Astrocyte (in vitro differentiated cells and primary cell): Measurements from ENCODE around the gene NAA16. TPM values are rescaled to one million over a fixed set of nuclear protein-coding genes. Genes with fewer than 3 reads are reported as not detected.

Source experiments
- DNase-seq: peaks from one replicate; pipeline ENCODE4 v3.0.0-alpha.2; 2010; ENCODE audit warnings: low read depth
- FAIRE-seq: peaks from 2 replicates; lab custom pipeline; 2011; peaks lifted over from hg19 to GRCh38; lab: Jason Lieb, UNC
- H2AFZ ChIP-seq: 2 replicates; pipeline ENCODE4 v1.6.0; 2012; ENCODE audit warnings: low read depth, low read length, inconsistent platforms
- H3K27ac ChIP-seq: 2 replicates; pipeline ENCODE4 v1.5.1; 2011; ENCODE audit warnings: low read depth, low read length, inconsistent platforms
- H3K27me3 ChIP-seq: 2 replicates; pipeline ENCODE4 v1.6.0; 2011; ENCODE audit warnings: low read length, inconsistent platforms; ENCODE audit not compliant: insufficient read depth
- H3K36me3 ChIP-seq: 2 replicates; pipeline ENCODE4 v1.5.1; 2011; ENCODE audit warnings: low read length, inconsistent platforms; ENCODE audit not compliant: insufficient read depth
- H3K4me1 ChIP-seq: 2 replicates; pipeline ENCODE4 v1.5.1; 2011; ENCODE audit warnings: low read length, inconsistent platforms; ENCODE audit not compliant: insufficient read depth
- H3K4me2 ChIP-seq: 2 replicates; pipeline ENCODE4 v1.6.0; 2012; ENCODE audit warnings: low read length, inconsistent platforms
- H3K4me3 ChIP-seq: 2 replicates; pipeline ENCODE4 v1.5.1; 2011; ENCODE audit warnings: low read depth, mild to moderate bottlenecking, low read length, inconsistent platforms; ENCODE audit not compliant: insufficient read depth
- H3K79me2 ChIP-seq: 2 replicates; pipeline ENCODE4 v1.6.0; 2012; ENCODE audit warnings: mild to moderate bottlenecking, low read length, inconsistent platforms; ENCODE audit not compliant: insufficient read depth
- H3K9ac ChIP-seq: 2 replicates; pipeline ENCODE4 v1.6.0; 2012; ENCODE audit warnings: mild to moderate bottlenecking, low read length, inconsistent platforms
- H3K9me3 ChIP-seq: 2 replicates; pipeline ENCODE4 v1.5.1; 2012; ENCODE audit warnings: low read depth, mild to moderate bottlenecking, low read length, inconsistent platforms; ENCODE audit not compliant: insufficient read depth
- H4K20me1 ChIP-seq: 2 replicates; pipeline ENCODE4 v1.6.0; 2012; ENCODE audit warnings: low read length, inconsistent platforms; ENCODE audit not compliant: insufficient read depth
- H3K27ac Mint-ChIP-seq: one replicate; pipeline ENCODE4 v1.8.0; 2021; ENCODE audit warnings: mild to moderate bottlenecking, mixed read lengths; ENCODE audit not compliant: unreplicated experiment
- H3K27me3 Mint-ChIP-seq: one replicate; pipeline ENCODE4 v1.8.0; 2021; ENCODE audit warnings: low read depth, mixed read lengths; ENCODE audit not compliant: unreplicated experiment
- H3K36me3 Mint-ChIP-seq: one replicate; pipeline ENCODE4 v1.8.0; 2021; ENCODE audit warnings: low read depth, mixed read lengths; ENCODE audit not compliant: unreplicated experiment
- H3K4me1 Mint-ChIP-seq: one replicate; pipeline ENCODE4 v1.8.0; 2021; ENCODE audit warnings: low read depth, mixed read lengths; ENCODE audit not compliant: unreplicated experiment
- H3K4me3 Mint-ChIP-seq: one replicate; pipeline ENCODE4 v1.8.0; 2021; ENCODE audit warnings: mild to moderate bottlenecking, moderate library complexity, mixed read lengths; ENCODE audit not compliant: unreplicated experiment
- H3K9me3 Mint-ChIP-seq: one replicate; pipeline ENCODE4 v1.8.0; 2021; ENCODE audit warnings: mild to moderate bottlenecking, mixed read lengths; ENCODE audit not compliant: unreplicated experiment
- EZH2 ChIP-seq: IDR thresholded peaks from 2 replicates; pipeline ENCODE4 v1.6.1; 2012; ENCODE audit warnings: mild to moderate bottlenecking, low read length, inconsistent platforms; ENCODE audit not compliant: insufficient read depth
- total RNA-seq: library from RNA; stranded (reverse); gene quantifications from 2 replicates; pipeline ENCODE4 v1.2.1, GENCODE V29; 2021
- TF ChIP-seq, protein P1 (sequence below): IDR thresholded peaks from 2 replicates; pipeline ENCODE4 v1.5.1; 2011; ENCODE audit warnings: low read depth, mild to moderate bottlenecking, inconsistent platforms, low read length, moderate library complexity; ENCODE audit not compliant: insufficient read depth

NAA16 gene
- total RNA-seq, 1 donor from 2014 or later: 11.5 TPM

- DNase-seq (no peak), FAIRE-seq (no peak)
- Histone ChIP-seq H3K79me2 (no peaks in the 10 kb centered on the region), H3K4me1 (peaks cover 4% of the 10 kb centered on the region), H3K27ac (no peak overlapping the region), H3K9me3 (no peaks in the 10 kb centered on the region), H4K20me1 (no peaks in the 10 kb centered on the region), H3K9ac (no peak overlapping the region), H3K4me3 (no peak overlapping the region), H3K27me3 (no peaks in the 10 kb centered on the region), H2AFZ (no peak overlapping the region), H3K36me3 (no peaks in the 10 kb centered on the region), H3K4me2 (no peak overlapping the region)
- Mint-ChIP-seq H3K27ac (no peak overlapping the region), H3K27me3 (no peaks in the 10 kb centered on the region), H3K36me3 (no peaks in the 10 kb centered on the region), H3K4me1 (no peaks in the 10 kb centered on the region), H3K4me3 (no peak overlapping the region), H3K9me3 (peaks cover 9% of the 10 kb centered on the region)
- TF ChIP-seq EZH2: no peak
- TF ChIP-seq, protein P1, sequence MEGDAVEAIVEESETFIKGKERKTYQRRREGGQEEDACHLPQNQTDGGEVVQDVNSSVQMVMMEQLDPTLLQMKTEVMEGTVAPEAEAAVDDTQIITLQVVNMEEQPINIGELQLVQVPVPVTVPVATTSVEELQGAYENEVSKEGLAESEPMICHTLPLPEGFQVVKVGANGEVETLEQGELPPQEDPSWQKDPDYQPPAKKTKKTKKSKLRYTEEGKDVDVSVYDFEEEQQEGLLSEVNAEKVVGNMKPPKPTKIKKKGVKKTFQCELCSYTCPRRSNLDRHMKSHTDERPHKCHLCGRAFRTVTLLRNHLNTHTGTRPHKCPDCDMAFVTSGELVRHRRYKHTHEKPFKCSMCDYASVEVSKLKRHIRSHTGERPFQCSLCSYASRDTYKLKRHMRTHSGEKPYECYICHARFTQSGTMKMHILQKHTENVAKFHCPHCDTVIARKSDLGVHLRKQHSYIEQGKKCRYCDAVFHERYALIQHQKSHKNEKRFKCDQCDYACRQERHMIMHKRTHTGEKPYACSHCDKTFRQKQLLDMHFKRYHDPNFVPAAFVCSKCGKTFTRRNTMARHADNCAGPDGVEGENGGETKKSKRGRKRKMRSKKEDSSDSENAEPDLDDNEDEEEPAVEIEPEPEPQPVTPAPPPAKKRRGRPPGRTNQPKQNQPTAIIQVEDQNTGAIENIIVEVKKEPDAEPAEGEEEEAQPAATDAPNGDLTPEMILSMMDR: no peak
Measured at GRCh38 chr13:41289463-41289881, 21.6 kb upstream of the NAA16 start.

GRCh38 chr13:41291246-41291645 is 19.8 kb upstream of the NAA16 start:
- TF ChIP-seq, protein P1: no peak
- no peak for TF ChIP-seq EZH2
- no peaks in the 10 kb centered on the region for H3K27me3 Mint-ChIP-seq
- Histone ChIP-seq H3K4me2 (no peak overlapping the region), H3K36me3 (no peaks in the 10 kb centered on the region), H3K79me2 (no peaks in the 10 kb centered on the region), H3K4me3 (no peak overlapping the region), H2AFZ (no peak overlapping the region), H3K9me3 (no peaks in the 10 kb centered on the region), H3K27ac (no peak overlapping the region), H3K9ac (no peak overlapping the region), H4K20me1 (no peaks in the 10 kb centered on the region), H3K4me1 (no peaks in the 10 kb centered on the region), H3K27me3 (no peaks in the 10 kb centered on the region)
- no peak overlapping the region for H3K4me3 Mint-ChIP-seq
- DNase-seq (no peak), FAIRE-seq (no peak)
- H3K27ac Mint-ChIP-seq: no peak overlapping the region
- no peaks in the 10 kb centered on the region for H3K4me1 Mint-ChIP-seq
- no peaks in the 10 kb centered on the region for H3K36me3 Mint-ChIP-seq
- H3K9me3 Mint-ChIP-seq: peaks cover 5% of the 10 kb centered on the region

DNA sequence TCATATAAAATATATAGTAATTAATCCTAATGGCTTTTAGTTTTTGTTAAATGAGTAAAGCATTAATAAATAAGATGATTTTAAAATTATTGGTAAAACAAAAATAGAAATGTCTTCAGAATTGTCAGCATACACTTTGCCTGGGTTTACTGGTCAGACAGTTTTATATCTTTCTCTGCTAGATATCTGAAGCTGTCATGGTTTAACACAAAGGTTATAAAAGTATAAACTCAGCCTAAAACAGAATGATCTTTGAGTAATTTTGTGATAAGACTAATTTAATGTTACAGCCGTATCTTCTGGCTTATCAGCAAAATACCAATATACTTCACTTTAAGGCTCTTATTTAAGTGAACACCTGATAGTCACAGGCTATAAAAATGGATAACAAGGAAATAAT is 17.8 kb upstream of the NAA16 start:
- no peaks in the 10 kb centered on the region for H3K4me1 Mint-ChIP-seq

More for the DNA sequence above, 17.8 kb upstream of the NAA16 start:
- no peak overlapping the region for H3K27ac ChIP-seq
- no peaks in the 10 kb centered on the region for H3K4me1 ChIP-seq
- no peaks in the 10 kb centered on the region for H4K20me1 ChIP-seq
- H2AFZ ChIP-seq: no peak overlapping the region
- no peaks in the 10 kb centered on the region for H3K36me3 ChIP-seq
- Mint-ChIP-seq H3K27ac (no peak overlapping the region), H3K9me3 (peaks cover 5% of the 10 kb centered on the region), H3K27me3 (no peaks in the 10 kb centered on the region), H3K4me3 (no peak overlapping the region), H3K36me3 (no peaks in the 10 kb centered on the region)
- no peak overlapping the region for H3K9ac ChIP-seq
- no peaks in the 10 kb centered on the region for H3K27me3 ChIP-seq
- H3K79me2 ChIP-seq: no peaks in the 10 kb centered on the region
- H3K4me2 ChIP-seq: no peak overlapping the region
- TF ChIP-seq, protein P1: no peak
- no peak for TF ChIP-seq EZH2
- H3K9me3 ChIP-seq: no peaks in the 10 kb centered on the region
- FAIRE-seq (no peak), DNase-seq (no peak)
- no peak overlapping the region for H3K4me3 ChIP-seq
